ENCODE measurements around the gene PARD3. TPM values are rescaled to one million over a fixed set of nuclear protein-coding genes. Genes with fewer than 3 reads are reported as not detected.

Gene PARD3
- total RNA-seq, 1 experiment from 2014 or later = 29.7 TPM

DNA sequence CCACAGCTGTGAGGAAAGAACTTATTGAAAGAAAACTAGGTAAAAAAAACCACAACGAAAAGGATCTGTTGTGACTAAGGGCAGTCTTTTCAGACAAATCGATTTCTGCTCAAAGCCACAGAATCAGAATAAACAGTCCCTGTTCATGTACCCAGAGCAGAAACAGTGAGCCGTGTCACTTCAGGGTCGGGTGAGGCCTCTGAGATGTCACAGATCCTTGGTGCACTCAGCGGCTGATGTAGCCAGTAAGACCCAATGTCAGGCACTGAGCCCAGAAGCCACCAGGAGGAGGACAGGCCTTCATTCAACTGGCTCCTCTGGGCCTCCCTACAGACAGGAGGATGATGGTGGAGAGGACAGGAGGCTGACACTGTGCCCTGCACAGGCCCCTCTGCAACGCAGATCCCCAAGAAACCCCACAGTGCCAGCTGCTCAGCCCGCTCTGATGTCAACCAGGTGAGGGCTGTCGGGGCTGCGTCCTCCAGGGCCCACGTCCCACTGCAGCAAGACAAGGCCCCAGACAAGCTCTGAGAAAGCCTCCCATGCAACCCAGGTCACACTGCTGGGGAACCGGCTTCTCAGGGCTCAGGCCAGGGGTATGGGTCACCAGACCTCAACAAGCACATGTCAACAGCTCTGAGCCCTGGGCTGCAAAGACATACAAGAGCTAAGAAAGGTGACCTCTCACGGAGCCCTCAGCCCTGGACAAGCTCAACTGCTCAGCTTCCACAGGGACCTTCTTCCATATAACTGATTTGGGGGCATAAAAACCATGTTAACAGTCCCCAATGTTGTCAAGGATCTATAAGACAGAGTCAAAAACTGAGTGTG is 190.6 kb downstream of the PARD3 start:
- DNase-seq (ENCODE audit: low read depth) = no peak

GRCh38 chr10:34622945-34623344 is 192.2 kb downstream of the PARD3 start:
- DNase-seq (ENCODE audit: low read depth) = no peak

- no peak for DNase-seq (ENCODE audit: low read depth)
Measured at GRCh38 chr10:34618611-34619010, 196.5 kb downstream of the PARD3 start.

- DNase-seq (ENCODE audit: low read depth) = no peak
Measured at GRCh38 chr10:34615770-34616169, 199.3 kb downstream of the PARD3 start.

DNA sequence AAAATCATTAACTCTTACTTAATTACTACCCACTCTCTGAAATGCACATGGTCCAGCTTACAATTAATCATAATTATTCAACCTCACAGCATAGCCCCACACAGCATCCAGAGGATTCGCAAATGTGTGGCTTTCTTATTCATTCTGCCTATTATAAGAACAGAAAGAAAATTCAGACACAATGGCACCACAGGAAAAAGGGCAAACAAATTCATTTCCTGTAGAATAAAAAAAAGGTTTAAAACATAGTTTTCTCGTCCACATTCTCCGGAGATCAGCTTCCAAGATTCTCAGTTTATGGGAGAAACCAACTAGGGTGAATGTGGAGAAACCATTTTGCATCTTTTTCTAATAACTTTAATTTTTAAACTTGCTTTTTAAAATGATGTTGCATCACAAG is 201.6 kb downstream of the PARD3 start:
- no peak for DNase-seq (ENCODE audit: low read depth)

DNA sequence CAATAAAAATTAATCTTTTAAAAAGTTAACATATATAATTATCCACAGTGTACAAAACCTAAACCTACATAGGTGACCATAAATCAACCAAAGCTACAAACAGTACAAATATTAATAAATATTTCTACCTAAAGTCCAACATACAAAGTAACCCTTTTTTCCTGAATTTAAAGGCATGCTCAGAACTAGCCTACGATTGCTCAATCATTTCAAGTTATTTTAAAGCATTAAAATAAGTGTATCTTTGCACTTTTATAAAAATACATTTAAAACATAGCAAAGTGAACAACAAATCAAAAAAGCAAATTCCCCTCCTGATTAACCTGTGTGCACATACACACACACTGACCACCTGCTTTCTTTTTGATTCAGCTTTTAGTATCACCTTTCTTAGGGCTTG is 202.2 kb downstream of the PARD3 start:
- no peak for DNase-seq (ENCODE audit: low read depth)

- DNase-seq (ENCODE audit: low read depth) = peak; percentile 39
Measured at GRCh38 chr10:34612446-34612845, 202.7 kb downstream of the PARD3 start.

- no peak for DNase-seq (ENCODE audit: low read depth)
Measured at GRCh38 chr10:34609287-34609940, 205.7 kb downstream of the PARD3 start.

GRCh38 chr10:34607894-34608293 is 207.2 kb downstream of the PARD3 start:
- peak; percentile 23 for DNase-seq (ENCODE audit: low read depth)

GRCh38 chr10:34606890-34607289 is 208.2 kb downstream of the PARD3 start:
- DNase-seq (ENCODE audit: low read depth) = no peak

DNA sequence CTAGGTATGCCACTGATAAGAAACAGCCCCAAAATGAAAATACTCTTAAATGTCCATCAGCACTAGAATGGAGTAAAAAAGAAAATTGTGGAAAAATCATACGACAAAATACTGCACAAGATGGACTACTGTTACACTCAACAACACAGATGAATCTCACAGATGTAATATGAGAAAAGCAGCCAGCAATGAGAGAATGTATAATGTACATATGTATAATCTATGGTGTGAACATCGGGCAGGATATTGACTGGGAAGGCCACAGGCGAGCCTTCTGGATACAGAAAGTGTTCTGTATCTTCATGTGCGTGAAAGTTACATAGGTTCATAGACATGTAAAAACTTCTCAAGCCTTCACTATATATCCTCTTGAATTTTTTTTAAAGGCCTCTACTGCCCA is 212.6 kb downstream of the PARD3 start:
- no peak for DNase-seq (ENCODE audit: low read depth)

- no peak for DNase-seq (ENCODE audit: low read depth)
Measured at GRCh38 chr10:34601691-34602090, 213.4 kb downstream of the PARD3 start.

- DNase-seq (ENCODE audit: low read depth) = peak; percentile 19
Measured at GRCh38 chr10:34599026-34599795, 215.9 kb downstream of the PARD3 start.

DNA sequence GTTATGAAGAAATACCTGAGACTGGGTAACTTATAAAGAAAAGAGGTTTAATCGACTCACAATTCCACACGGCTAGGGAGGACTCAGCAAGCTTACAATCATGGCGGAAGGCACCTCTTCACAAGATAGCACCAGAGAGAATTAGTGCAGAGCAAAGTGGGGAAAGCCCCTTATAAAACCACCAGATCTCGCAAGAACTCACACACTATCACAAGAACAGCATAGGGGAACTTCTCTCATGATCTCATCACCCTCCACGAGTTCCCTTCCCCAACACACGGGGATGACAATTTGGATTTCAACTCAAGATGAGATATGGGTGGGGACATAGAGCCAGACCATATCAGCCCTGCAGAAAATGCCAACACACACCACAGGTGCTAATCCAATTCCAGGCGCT is 218.7 kb downstream of the PARD3 start:
- no peak for DNase-seq (ENCODE audit: low read depth)

- no peak for DNase-seq (ENCODE audit: low read depth)
Measured at GRCh38 chr10:34593930-34594329, 221.2 kb downstream of the PARD3 start.

GRCh38 chr10:34593374-34593890 is 221.7 kb downstream of the PARD3 start:
- no peak for DNase-seq (ENCODE audit: low read depth)

GRCh38 chr10:34590793-34591192 is 224.3 kb downstream of the PARD3 start:
- DNase-seq (ENCODE audit: low read depth) = no peak

GRCh38 chr10:34589275-34589674 is 225.8 kb downstream of the PARD3 start:
- DNase-seq (ENCODE audit: low read depth) = no peak

- no peak for DNase-seq (ENCODE audit: low read depth)
Measured at GRCh38 chr10:34587680-34588019, 227.4 kb downstream of the PARD3 start.

DNA sequence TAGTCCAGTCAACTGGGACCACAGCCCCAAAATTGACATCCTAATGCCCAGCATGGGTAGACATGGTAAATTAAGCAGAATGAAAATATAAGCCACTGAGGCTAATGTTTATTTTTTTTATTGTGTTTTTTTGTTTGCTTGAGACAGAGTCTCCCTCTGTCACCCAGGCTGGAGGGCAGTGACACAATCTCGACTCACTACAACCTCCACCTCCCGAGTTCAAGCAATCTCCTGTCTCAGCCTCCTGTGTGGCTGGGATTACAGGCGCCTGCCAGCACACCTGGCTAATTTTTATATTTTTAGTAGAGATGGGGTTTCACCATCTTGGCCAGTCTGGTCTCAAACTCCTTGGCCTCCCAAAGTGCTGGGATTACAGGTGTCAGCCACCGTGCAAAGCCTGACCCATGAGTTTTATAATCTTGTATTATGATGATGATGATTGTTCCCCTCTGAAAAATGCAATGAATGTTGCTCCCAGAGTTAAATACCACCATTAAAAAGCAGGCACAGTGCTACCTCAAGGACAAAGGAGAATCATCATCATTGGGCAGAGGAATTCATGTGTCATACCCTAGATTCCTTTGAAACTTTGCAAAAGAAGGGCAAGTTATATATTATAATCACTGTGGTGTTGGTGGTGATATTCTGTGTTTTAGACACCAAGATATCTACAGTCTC is 228.0 kb downstream of the PARD3 start:
- peak; percentile 19 for DNase-seq (ENCODE audit: low read depth)

- DNase-seq (ENCODE audit: low read depth) = no peak
Measured at GRCh38 chr10:34585422-34586112, 229.5 kb downstream of the PARD3 start.

Measured in Daoy (cell line).